GM21528 (cell line): Measurements from ENCODE around the gene TCTN3.
"Not testable (repeated sequence)": the region's sequence is repeated elsewhere in the genome, so short reads cannot be mapped to it uniquely, and the experiment has no call there.

Experiments used
- ATAC-seq: cut with Tn5 transposase; IDR thresholded peaks from one replicate; pipeline ENCODE4 v1.9.1; 2021; ENCODE audit warnings: mild to moderate bottlenecking, moderate library complexity; ENCODE audit not compliant: unreplicated experiment, low FRiP score

Gene TCTN3

GRCh38 chr10:95637140-95637539 lies 56.6 kb downstream of the TCTN3 start:
- ATAC-seq = no peak

- ATAC-seq = no peak
Measured at GRCh38 chr10:95635319-95635733, 58.4 kb downstream of the TCTN3 start.

GRCh38 chr10:95628786-95629185 lies 64.9 kb downstream of the TCTN3 start:
- no peak for ATAC-seq

GRCh38 chr10:95626500-95626899 lies 67.2 kb downstream of the TCTN3 start:
- ATAC-seq = no peak

- ATAC-seq = not testable (repeated sequence)
Measured at GRCh38 chr10:95620415-95620814, 73.3 kb downstream of the TCTN3 start.

GRCh38 chr10:95618101-95618500 lies 75.6 kb downstream of the TCTN3 start:
- ATAC-seq = no peak

GRCh38 chr10:95616446-95616845 lies 77.3 kb downstream of the TCTN3 start:
- no peak for ATAC-seq
